GM19452 (cell line): ENCODE results near the gene GFI1.
A peak's percentile ranks its signal among the peaks of the same experiment; 100 is the strongest.
"Not testable (repeated sequence)": the region's sequence is repeated elsewhere in the genome, so short reads cannot be mapped to it uniquely, and the experiment has no call there.

Experiments
- ATAC-seq: cut with Tn5 transposase; IDR thresholded peaks from one replicate; pipeline ENCODE4 v1.9.1; 2021; ENCODE audit not compliant: unreplicated experiment

The GFI1 gene

GRCh38 chr1:92486251-92487077 is at the start of gene GFI1:
GFI1 (minus strand) TSS chr1:92486925; CDS start chr1:92483487, 3,438 bp downstream.
- ATAC-seq, result peak; percentile 23

- not testable (repeated sequence) for ATAC-seq
These were observed 45.6 kb upstream of the GFI1 start for GRCh38 chr1:92532371-92532770.

GRCh38 chr1:92531939-92532338 is 45.2 kb upstream of the GFI1 start:
- not testable (repeated sequence) for ATAC-seq

- ATAC-seq, result no peak
These were observed 40.9 kb upstream of the GFI1 start for GRCh38 chr1:92527670-92528069.

- not testable (repeated sequence) for ATAC-seq
These were observed 38.3 kb upstream of the GFI1 start for GRCh38 chr1:92524944-92525590.

GRCh38 chr1:92519043-92519442 is 32.3 kb upstream of the GFI1 start:
- no peak for ATAC-seq

- no peak for ATAC-seq
These were observed 29.8 kb upstream of the GFI1 start for GRCh38 chr1:92516574-92516973.

- no peak for ATAC-seq
These were observed 29.1 kb upstream of the GFI1 start for GRCh38 chr1:92515796-92516201.

GRCh38 chr1:92511541-92511940 is 24.8 kb upstream of the GFI1 start:
- peak; percentile 87 for ATAC-seq

GRCh38 chr1:92509619-92510018 is 22.9 kb upstream of the GFI1 start:
- peak; percentile 53 for ATAC-seq

GRCh38 chr1:92505015-92505692 is 18.4 kb upstream of the GFI1 start:
- no peak for ATAC-seq

GRCh38 chr1:92504291-92505014 is 17.7 kb upstream of the GFI1 start:
- no peak for ATAC-seq

- ATAC-seq, result no peak
These were observed 17.2 kb upstream of the GFI1 start for GRCh38 chr1:92503926-92504285.

- peak; percentile 47 for ATAC-seq
These were observed 16.6 kb upstream of the GFI1 start for GRCh38 chr1:92503043-92503925.

GRCh38 chr1:92502247-92502646 is 15.5 kb upstream of the GFI1 start:
- ATAC-seq, result peak; percentile 72

GRCh38 chr1:92500552-92500951 is 13.8 kb upstream of the GFI1 start:
- no peak for ATAC-seq

- ATAC-seq, result no peak
These were observed 8.8 kb upstream of the GFI1 start for GRCh38 chr1:92495392-92496063.

- ATAC-seq, result no peak
These were observed 7.9 kb upstream of the GFI1 start for GRCh38 chr1:92494485-92495141.

- ATAC-seq, result no peak
These were observed 6.4 kb upstream of the GFI1 start for GRCh38 chr1:92493139-92493538.
